Breast epithelium (tissue), 4 donors: Measurements from ENCODE around the gene ZNRD2. TPM values are rescaled to one million over a fixed set of nuclear protein-coding genes. Genes with fewer than 3 reads are reported as not detected.

Source experiments
- DNase-seq, 2 donors: peaks; one replicate each; pipeline ENCODE4 v3.0.0-alpha.2; 2019; ENCODE audit warnings: low spot score in 2 of 2
- H3K27ac ChIP-seq, 2 donors: fragments of 200-600 bp; sonication (generic) in 1 of 2; one replicate each; pipeline ENCODE4 v1.5.1; 2016 to 2019; ENCODE audit warnings: mild to moderate bottlenecking in 1 of 2
- H3K27me3 ChIP-seq, 2 donors: fragments of 200-600 bp; sonication (generic) in 1 of 2; one replicate each; pipeline versions ENCODE4 v1.5.1 to v1.6.0; 2017 to 2019; ENCODE audit warnings: control low read depth in 1 of 2, mild to moderate bottlenecking in 1 of 2
- H3K36me3 ChIP-seq: fragments of 200-600 bp; one replicate; pipeline ENCODE4 v1.5.1; 2019
- H3K4me1 ChIP-seq, 2 donors: fragments of 200-600 bp; sonication (generic); one replicate each; pipeline ENCODE4 v1.5.1; 2016 to 2019; ENCODE audit warnings: control low read depth in 1 of 2
- H3K4me3 ChIP-seq, 3 donors: fragments of 200-600 bp; sonication (generic); 1 replicate in 2 of 3; 2 replicates in 1 of 3; pipeline ENCODE4 v1.5.1; 2016 to 2019; ENCODE audit warnings: mild to moderate bottlenecking in 3 of 3, moderate library complexity in 2 of 3
- H3K9me3 ChIP-seq, 2 donors: fragments of 200-600 bp; sonication (generic) in 1 of 2; one replicate each; pipeline ENCODE4 v1.5.1; 2016 to 2019; ENCODE audit warnings: control low read depth in 1 of 2
- CTCF ChIP-seq, 3 donors: fragments of 450-650 bp; IDR thresholded peaks; one replicate each; pipeline ENCODE4 v1.5.1; 2016 to 2017; ENCODE audit warnings: antibody characterized with exemption in 3 of 3, mild to moderate bottlenecking in 3 of 3, moderate library complexity in 3 of 3
- POLR2A ChIP-seq: fragments of 450-650 bp; IDR thresholded peaks from one replicate; pipeline ENCODE4 v1.6.1; 2016; ENCODE audit warnings: antibody characterized with exemption, mild to moderate bottlenecking, moderate library complexity
- POLR2AphosphoS5 ChIP-seq, 3 donors: sonication (generic); formaldehyde crosslinking; IDR thresholded peaks; one replicate each; pipeline ENCODE4 v1.6.1; 2017; ENCODE audit warnings: antibody characterized with exemption in 3 of 3
- intact Hi-C: fragments of 100-400 bp; cut with DNase I; formaldehyde crosslinking; loops from one replicate; pipeline ENCODE4 v1.15.1; 2023; ENCODE audit warnings: low total_unique reads
- total RNA-seq, 3 donors: library from RNA; depleted of rRNA; stranded (reverse); fragments of >200 nt; gene quantifications; one replicate each; pipeline ENCODE4 v1.1.0, GENCODE V29; 2016

ZNRD2 gene
- total RNA-seq, 3 donors from 2014 or later = 48.9 to 60.0 (median 59.4) TPM

GRCh38 chr11:65596520-65596919, 26.2 kb downstream of the ZNRD2 start:
- H3K27ac ChIP-seq = no peak overlapping the region
- H3K9me3 ChIP-seq = no peaks in the 10 kb centered on the region
- no peak for DNase-seq
- TF ChIP-seq POLR2A = no peak
- TF ChIP-seq POLR2AphosphoS5 (IDR thresholded peaks at IDR 0.05) = no peak
- TF ChIP-seq CTCF (IDR thresholded peaks at IDR 0.05) = no peak
- H3K4me3 ChIP-seq = no peak overlapping the region
- intact Hi-C loops = no loop called here
- H3K36me3 ChIP-seq = no peaks in the 10 kb centered on the region
- H3K4me1 ChIP-seq = peaks cover 0 to 4% of the 10 kb centered on the region in 2 donors
- no peaks in the 10 kb centered on the region for H3K27me3 ChIP-seq

- Histone ChIP-seq H3K27me3 (no peaks in the 10 kb centered on the region), H3K9me3 (no peaks in the 10 kb centered on the region), H3K4me1 (peaks cover 0 to 4% of the 10 kb centered on the region in 2 donors), H3K36me3 (no peaks in the 10 kb centered on the region), H3K4me3 (no peak overlapping the region), H3K27ac (no peak overlapping the region)
- intact Hi-C loops = no loop called here
- TF ChIP-seq CTCF (IDR thresholded peaks at IDR 0.05) = no peak
- TF ChIP-seq POLR2A = no peak
- no peak for TF ChIP-seq POLR2AphosphoS5 (IDR thresholded peaks at IDR 0.05)
- no peak for DNase-seq
These were observed 28.0 kb downstream of the ZNRD2 start for GRCh38 chr11:65598258-65598699.

GRCh38 chr11:65599216-65599954, 29.1 kb downstream of the ZNRD2 start:
- Histone ChIP-seq H3K36me3 (no peaks in the 10 kb centered on the region), H3K27me3 (no peaks in the 10 kb centered on the region), H3K4me1 (no peaks in the 10 kb centered on the region), H3K9me3 (no peaks in the 10 kb centered on the region), H3K4me3 (no peak overlapping the region), H3K27ac (no peak overlapping the region)
- intact Hi-C loops = no loop called here
- no peak for DNase-seq
- TF ChIP-seq CTCF (IDR thresholded peaks at IDR 0.05) (no peak), POLR2A (no peak), POLR2AphosphoS5 (IDR thresholded peaks at IDR 0.05) (no peak)

GRCh38 chr11:65599955-65600246, 29.6 kb downstream of the ZNRD2 start:
- TF ChIP-seq POLR2A (no peak), CTCF (IDR thresholded peaks at IDR 0.05) (no peak), POLR2AphosphoS5 (IDR thresholded peaks at IDR 0.05) (no peak)
- Histone ChIP-seq H3K9me3 (no peaks in the 10 kb centered on the region), H3K27ac (no peak overlapping the region), H3K36me3 (no peaks in the 10 kb centered on the region), H3K4me3 (no peak overlapping the region), H3K27me3 (no peaks in the 10 kb centered on the region), H3K4me1 (no peaks in the 10 kb centered on the region)
- intact Hi-C loops = no loop called here
- DNase-seq = no peak

GRCh38 chr11:65604258-65604657, 34.0 kb downstream of the ZNRD2 start:
- Histone ChIP-seq H3K27me3 (no peaks in the 10 kb centered on the region), H3K27ac (no peak overlapping the region), H3K9me3 (no peaks in the 10 kb centered on the region), H3K4me3 (no peak overlapping the region), H3K4me1 (peaks cover 0 to 5% of the 10 kb centered on the region in 2 donors), H3K36me3 (no peaks in the 10 kb centered on the region)
- no peak for DNase-seq
- intact Hi-C loops = no loop called here
- TF ChIP-seq POLR2AphosphoS5 (IDR thresholded peaks at IDR 0.05) (no peak), CTCF (IDR thresholded peaks at IDR 0.05) (no peak), POLR2A (no peak)
